Activated naive CD4-positive, alpha-beta T cell treated with anti-CD3 and anti-CD28 coated beads for 36 hours (primary cell): Measurements from ENCODE around the gene MACO1. TPM values are rescaled to one million over a fixed set of nuclear protein-coding genes. Genes with fewer than 3 reads are reported as not detected.

Experiments used
- CTCF ChIA-PET: fragments of 350-600 bp; sonication (Branson Sonifier 250); formaldehyde crosslinking; loops from one replicate; lab custom pipeline; 2021; ENCODE audit warnings: antibody characterized with exemption; lab: Charles Lee
- DNase-seq: peaks from one replicate; pipeline ENCODE4 v3.0.0-alpha.2; 2020
- H3K27ac Mint-ChIP-seq: one replicate; pipeline ENCODE4 v1.8.0; 2021; ENCODE audit warnings: mild to moderate bottlenecking, mixed read lengths
- H3K27me3 Mint-ChIP-seq: one replicate; pipeline ENCODE4 v1.8.0; 2021; ENCODE audit warnings: low read depth, mixed read lengths
- H3K36me3 Mint-ChIP-seq: one replicate; pipeline ENCODE4 v1.8.0; 2021; ENCODE audit warnings: low read depth, mixed read lengths
- H3K4me1 Mint-ChIP-seq: one replicate; pipeline ENCODE4 v1.8.0; 2021; ENCODE audit warnings: low read depth, mixed read lengths
- H3K4me3 Mint-ChIP-seq: one replicate; pipeline ENCODE4 v1.8.0; 2021; ENCODE audit warnings: mild to moderate bottlenecking, moderate library complexity, mixed read lengths
- H3K9me3 Mint-ChIP-seq: one replicate; pipeline ENCODE4 v1.8.0; 2021; ENCODE audit warnings: mixed read lengths
- intact Hi-C: fragments of 100-400 bp; cut with micrococcal nuclease; formaldehyde crosslinking; loops from one replicate; pipeline ENCODE4 v1.15.1; 2023
- total RNA-seq, 2 experiments: library from RNA; stranded (reverse); gene quantifications; one replicate each; pipeline ENCODE4 v1.2.3, GENCODE V29; 2021

The MACO1 gene
- total RNA-seq, 2 experiments from 2014 or later: 8.4 to 8.6 TPM

- peaks cover 13% of the 10 kb centered on the region for H3K4me1 Mint-ChIP-seq
- CTCF ChIA-PET: no interaction called here
- DNase-seq: no peak
- no peaks in the 10 kb centered on the region for H3K27me3 Mint-ChIP-seq
- no peaks in the 10 kb centered on the region for H3K9me3 Mint-ChIP-seq
- no peak overlapping the region for H3K27ac Mint-ChIP-seq
- H3K4me3 Mint-ChIP-seq: no peak overlapping the region
- H3K36me3 Mint-ChIP-seq: peaks cover 2% of the 10 kb centered on the region
- intact Hi-C loops: no loop called here
Measured at GRCh38 chr1:25484533-25484932, 53.8 kb downstream of the MACO1 start.

GRCh38 chr1:25485536-25486411 is 55.1 kb downstream of the MACO1 start:
- CTCF ChIA-PET: interaction anchor here (0.6 to 3.4 kb wide), 7 partner anchors 9 to 872 kb away, joined by 3 to 39 read pairs (median 4); no protein-coding TSS in a partner anchor
- Mint-ChIP-seq H3K27ac (no peak overlapping the region), H3K4me1 (peaks cover 13% of the 10 kb centered on the region), H3K9me3 (no peaks in the 10 kb centered on the region), H3K4me3 (no peak overlapping the region), H3K27me3 (no peaks in the 10 kb centered on the region), H3K36me3 (peaks cover 2% of the 10 kb centered on the region)
- DNase-seq: no peak
- intact Hi-C loops: no loop called here

DNA sequence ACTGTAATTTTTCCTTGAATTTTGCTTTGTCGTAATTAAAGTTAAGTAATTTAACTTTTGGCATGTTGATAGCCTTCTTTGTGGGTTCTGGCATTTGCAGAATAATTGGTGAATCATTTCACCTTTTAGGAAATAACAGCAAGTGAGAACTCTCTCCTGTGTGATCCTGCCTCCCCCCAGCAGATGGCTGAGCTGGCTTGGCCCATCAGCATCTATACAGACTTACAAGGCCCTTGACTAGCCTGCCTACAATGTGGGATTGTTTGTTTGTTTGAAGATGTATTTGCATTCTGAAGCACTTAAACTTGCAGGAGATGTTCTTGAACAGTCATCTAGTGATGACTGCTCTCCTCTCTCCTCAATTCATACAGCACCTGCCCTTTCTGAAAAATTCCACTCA is 55.9 kb downstream of the MACO1 start:
- Mint-ChIP-seq H3K4me1 (peaks cover 11% of the 10 kb centered on the region), H3K9me3 (no peaks in the 10 kb centered on the region), H3K27me3 (no peaks in the 10 kb centered on the region), H3K36me3 (peaks cover 3% of the 10 kb centered on the region), H3K27ac (no peak overlapping the region), H3K4me3 (no peak overlapping the region)
- CTCF ChIA-PET: interaction anchor here (0.7 to 3.4 kb wide), 12 partner anchors 9 to 360 kb away, joined by 3 to 39 read pairs (median 4); no protein-coding TSS in a partner anchor
- DNase-seq: peak; percentile 18
- intact Hi-C loops: no loop called here

GRCh38 chr1:25487628-25488027 is 56.9 kb downstream of the MACO1 start:
- H3K4me3 Mint-ChIP-seq: no peak overlapping the region
- CTCF ChIA-PET: interaction anchor here (0.6 to 3.4 kb wide), 22 partner anchors 9 to 202 kb away, joined by 3 to 39 read pairs (median 4); no protein-coding TSS in a partner anchor
- no peaks in the 10 kb centered on the region for H3K27me3 Mint-ChIP-seq
- peaks cover 5% of the 10 kb centered on the region for H3K4me1 Mint-ChIP-seq
- DNase-seq: peak; percentile 51
- peak overlapping the region; percentile 5 for H3K27ac Mint-ChIP-seq
- peaks cover 7% of the 10 kb centered on the region for H3K36me3 Mint-ChIP-seq
- intact Hi-C loops: no loop called here
- H3K9me3 Mint-ChIP-seq: no peaks in the 10 kb centered on the region

DNA sequence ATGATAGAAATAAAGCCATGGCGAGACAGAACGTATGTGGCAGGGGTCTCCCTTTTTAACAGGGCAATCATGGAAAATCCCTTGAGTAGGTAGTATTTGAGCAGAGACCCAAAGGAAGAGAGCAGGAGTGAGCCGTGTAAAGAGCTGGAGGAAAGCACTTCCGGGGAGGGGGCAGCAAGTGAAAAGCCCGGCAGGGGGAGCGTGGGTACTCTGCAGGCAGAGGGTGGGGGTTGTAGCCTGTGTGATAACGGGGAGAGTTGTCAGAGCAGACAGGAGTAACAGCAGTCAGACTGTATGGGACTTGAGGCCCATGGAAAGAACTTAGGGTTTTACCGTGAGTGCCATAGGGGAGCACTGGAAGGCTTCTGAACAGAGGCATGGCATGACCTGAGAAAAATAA is 61.6 kb downstream of the MACO1 start:
- intact Hi-C loops: no loop called here
- CTCF ChIA-PET: interaction anchor here (0.9 kb wide), 1 partner anchor 9 kb away, joined by 5 read pairs; no protein-coding TSS in a partner anchor
- DNase-seq: no peak
- H3K36me3 Mint-ChIP-seq: peaks cover 11% of the 10 kb centered on the region
- H3K9me3 Mint-ChIP-seq: no peaks in the 10 kb centered on the region
- no peak overlapping the region for H3K4me3 Mint-ChIP-seq
- no peaks in the 10 kb centered on the region for H3K27me3 Mint-ChIP-seq
- H3K27ac Mint-ChIP-seq: no peak overlapping the region
- H3K4me1 Mint-ChIP-seq: no peaks in the 10 kb centered on the region

DNA sequence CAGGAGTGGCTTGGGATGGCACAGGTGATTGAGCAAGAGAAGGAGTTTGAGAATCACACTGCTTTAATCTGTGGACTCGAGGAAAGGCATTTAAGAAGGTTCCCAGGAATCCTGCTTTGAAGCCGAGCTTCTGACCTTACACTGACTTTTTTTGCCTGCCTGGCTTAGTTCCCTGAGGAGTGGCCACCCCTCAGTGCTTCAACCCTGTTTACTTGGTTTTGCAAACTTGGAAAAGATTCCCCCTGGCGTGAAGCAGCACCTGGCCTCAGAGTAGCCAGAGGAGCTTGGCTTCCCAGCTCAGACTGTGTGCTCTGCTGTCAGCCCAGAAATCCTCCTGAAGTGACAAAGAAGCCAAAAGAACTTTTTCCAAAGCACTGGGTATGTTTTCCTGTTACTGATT is 64.3 kb downstream of the MACO1 start:
- Mint-ChIP-seq H3K27me3 (no peaks in the 10 kb centered on the region), H3K4me3 (no peak overlapping the region), H3K9me3 (no peaks in the 10 kb centered on the region), H3K4me1 (no peaks in the 10 kb centered on the region), H3K27ac (no peak overlapping the region), H3K36me3 (peaks cover 14% of the 10 kb centered on the region)
- CTCF ChIA-PET: interaction anchor here (0.5 to 1.5 kb wide), 2 partner anchors 37 to 503 kb away, joined by 3 read pairs; partner anchors contain the start of gene PAFAH2
- intact Hi-C loops: no loop called here
- DNase-seq: no peak

GRCh38 chr1:25500694-25501093 is 70.0 kb downstream of the MACO1 start:
- Mint-ChIP-seq H3K9me3 (no peaks in the 10 kb centered on the region), H3K27me3 (no peaks in the 10 kb centered on the region), H3K27ac (peak overlapping the region; percentile 9), H3K4me3 (no peak overlapping the region), H3K36me3 (peaks cover 4% of the 10 kb centered on the region), H3K4me1 (peaks cover 22% of the 10 kb centered on the region)
- intact Hi-C loops: no loop called here
- no peak for DNase-seq
- CTCF ChIA-PET: interaction anchor here (6.9 kb wide), 1 partner anchor 19 kb away, joined by 54 read pairs; no protein-coding TSS in a partner anchor

DNA sequence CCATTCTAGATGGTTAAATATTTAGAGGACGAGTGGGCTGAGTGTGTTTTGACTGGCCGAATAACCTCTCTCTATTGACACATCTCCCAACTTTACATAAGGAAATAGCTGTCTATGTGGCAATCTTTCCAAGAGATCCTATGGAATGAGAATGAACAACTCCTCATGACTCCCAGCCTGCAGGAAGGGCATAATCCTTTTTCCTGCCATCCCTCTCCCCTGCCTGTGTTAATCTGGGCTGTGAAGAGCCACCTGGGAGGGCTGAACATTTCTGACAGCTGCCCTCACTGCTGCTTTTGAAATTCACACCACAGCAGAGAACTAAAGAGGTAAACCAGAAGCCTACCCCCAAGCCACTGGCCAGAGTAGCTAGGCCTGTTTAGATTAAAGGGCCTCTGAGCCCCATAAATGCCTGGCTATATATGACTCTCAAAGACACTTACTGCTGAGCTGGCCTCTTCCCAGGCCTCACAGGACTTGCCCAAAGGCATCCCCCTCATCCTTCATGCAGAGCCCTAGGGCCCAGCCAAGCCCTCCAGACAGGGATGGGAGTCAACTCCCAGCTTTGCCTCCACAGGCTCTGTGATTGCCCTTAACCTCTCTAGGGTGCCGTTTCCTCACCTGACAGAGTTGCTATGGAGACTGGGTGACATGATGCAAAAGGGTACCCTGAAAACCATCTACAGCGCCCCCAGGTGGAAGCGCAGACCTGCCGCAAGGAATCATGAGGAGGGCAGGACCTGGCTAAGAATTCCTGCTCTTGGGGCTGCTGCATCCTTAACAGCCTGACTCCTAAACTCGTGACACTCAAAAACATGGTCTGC is 70.8 kb downstream of the MACO1 start:
- Mint-ChIP-seq H3K27me3 (no peaks in the 10 kb centered on the region), H3K4me1 (peaks cover 29% of the 10 kb centered on the region), H3K4me3 (no peak overlapping the region), H3K9me3 (no peaks in the 10 kb centered on the region), H3K27ac (peak overlapping the region; percentile 36), H3K36me3 (peaks cover 4% of the 10 kb centered on the region)
- DNase-seq: peak; percentile 60
- intact Hi-C loops: no loop called here
- CTCF ChIA-PET: interaction anchor here (1.3 to 6.9 kb wide), 2 partner anchors 10 to 18 kb away, joined by 5 to 54 read pairs; no protein-coding TSS in a partner anchor

DNA sequence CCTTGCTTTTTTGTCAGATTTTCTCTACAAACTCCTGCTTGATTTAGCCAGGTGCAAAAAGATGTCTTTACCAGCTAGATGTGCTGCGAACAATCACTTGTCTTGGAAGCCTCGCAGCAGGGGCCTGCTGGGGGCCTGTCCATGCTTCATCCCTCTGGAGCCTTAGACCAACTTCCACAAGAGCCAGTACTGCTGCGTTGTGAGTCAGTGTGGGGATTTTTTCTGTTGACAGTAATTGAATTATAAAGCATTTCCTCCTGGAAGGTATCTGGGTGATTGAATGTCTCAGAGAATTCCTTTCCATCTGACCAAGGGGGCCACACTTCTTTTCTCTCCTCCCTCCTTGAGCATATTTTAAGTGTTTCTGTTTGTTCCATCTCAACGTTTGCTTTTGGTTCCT is 72.3 kb downstream of the MACO1 start:
- CTCF ChIA-PET: interaction anchor here (0.9 to 6.9 kb wide), 4 partner anchors 17 to 697 kb away, joined by 3 to 54 read pairs (median 3); no protein-coding TSS in a partner anchor
- no peak for DNase-seq
- intact Hi-C loops: no loop called here
- Mint-ChIP-seq H3K36me3 (peaks cover 2% of the 10 kb centered on the region), H3K4me1 (peaks cover 40% of the 10 kb centered on the region), H3K4me3 (no peak overlapping the region), H3K9me3 (no peaks in the 10 kb centered on the region), H3K27ac (peak overlapping the region; percentile 69), H3K27me3 (no peaks in the 10 kb centered on the region)

DNA sequence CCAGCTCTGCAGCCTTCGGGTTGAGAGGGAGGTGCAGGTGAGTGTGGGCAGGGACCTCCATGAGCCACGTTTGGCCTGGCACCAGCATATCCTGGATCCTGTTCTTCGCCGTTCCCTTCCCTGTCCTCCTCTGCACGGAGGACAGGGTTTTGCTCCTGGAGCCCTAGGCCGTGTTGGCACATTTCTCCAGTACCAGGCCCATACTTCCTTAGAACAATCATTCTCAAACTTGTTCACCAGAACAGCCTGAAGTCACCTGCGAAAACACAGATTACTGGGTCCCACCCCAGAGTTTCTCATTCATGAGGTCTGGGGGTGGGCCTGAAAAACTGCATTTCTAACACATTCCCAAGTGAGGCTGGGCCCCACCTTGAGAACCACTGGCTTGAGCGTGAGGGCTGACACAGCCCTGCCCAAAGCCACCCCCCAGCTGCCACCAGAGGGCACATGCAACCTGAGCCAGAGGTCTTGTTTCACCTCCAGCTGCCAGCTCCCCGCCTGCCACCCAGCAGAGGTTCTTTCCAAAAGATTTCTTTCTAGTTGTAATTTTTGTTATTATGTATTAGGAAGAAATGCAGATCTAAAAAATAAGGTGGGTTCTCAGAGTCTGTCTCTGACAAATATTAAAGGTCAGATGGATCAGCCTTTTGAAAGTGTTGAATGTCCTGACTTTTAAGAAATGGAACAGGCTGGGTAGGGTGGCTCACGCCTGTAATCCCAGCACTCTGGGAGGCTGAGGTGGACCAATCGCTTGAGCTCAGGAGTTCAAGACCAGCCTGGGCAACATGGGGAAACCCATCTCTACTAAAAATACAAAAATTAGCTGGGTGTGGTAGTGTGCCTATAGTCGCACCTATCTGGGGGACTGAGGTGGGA is 73.1 kb downstream of the MACO1 start:
- H3K4me1 Mint-ChIP-seq: peaks cover 40% of the 10 kb centered on the region
- H3K9me3 Mint-ChIP-seq: no peaks in the 10 kb centered on the region
- peak; percentile 86 for DNase-seq
- no peak overlapping the region for H3K4me3 Mint-ChIP-seq
- intact Hi-C loops: loop anchor here (1.0 to 2.0 kb wide), 2 partner anchors 17 to 307 kb away; no protein-coding TSS in a partner anchor
- CTCF ChIA-PET: interaction anchor here (0.6 to 6.9 kb wide), 13 partner anchors 10 to 1122 kb away, joined by 3 to 54 read pairs (median 3); no protein-coding TSS in a partner anchor
- H3K27ac Mint-ChIP-seq: peak overlapping the region; percentile 65
- H3K36me3 Mint-ChIP-seq: no peaks in the 10 kb centered on the region
- H3K27me3 Mint-ChIP-seq: no peaks in the 10 kb centered on the region
